Neural cell (in vitro differentiated cells): ENCODE results near the gene TBX4.

Source experiments
- MXI1 ChIP-seq: fragments of 450-650 bp; conservative IDR thresholded peaks from 2 replicates; pipeline ENCODE4 v1.6.1; 2014; ENCODE audit warnings: antibody characterized with exemption, mild to moderate bottlenecking; ENCODE audit not compliant: poor library complexity, severe bottlenecking
- TAF1 ChIP-seq: IDR thresholded peaks from 2 replicates; pipeline ENCODE4 v1.6.1; 2012; ENCODE audit warnings: low read depth
- TF ChIP-seq, protein P1 (sequence below): fragments of 450-650 bp; IDR thresholded peaks from 2 replicates; pipeline ENCODE4 v1.5.1; 2014; ENCODE audit warnings: antibody characterized with exemption, mild to moderate bottlenecking, moderate library complexity; ENCODE audit not compliant: poor library complexity, severe bottlenecking

DNA sequence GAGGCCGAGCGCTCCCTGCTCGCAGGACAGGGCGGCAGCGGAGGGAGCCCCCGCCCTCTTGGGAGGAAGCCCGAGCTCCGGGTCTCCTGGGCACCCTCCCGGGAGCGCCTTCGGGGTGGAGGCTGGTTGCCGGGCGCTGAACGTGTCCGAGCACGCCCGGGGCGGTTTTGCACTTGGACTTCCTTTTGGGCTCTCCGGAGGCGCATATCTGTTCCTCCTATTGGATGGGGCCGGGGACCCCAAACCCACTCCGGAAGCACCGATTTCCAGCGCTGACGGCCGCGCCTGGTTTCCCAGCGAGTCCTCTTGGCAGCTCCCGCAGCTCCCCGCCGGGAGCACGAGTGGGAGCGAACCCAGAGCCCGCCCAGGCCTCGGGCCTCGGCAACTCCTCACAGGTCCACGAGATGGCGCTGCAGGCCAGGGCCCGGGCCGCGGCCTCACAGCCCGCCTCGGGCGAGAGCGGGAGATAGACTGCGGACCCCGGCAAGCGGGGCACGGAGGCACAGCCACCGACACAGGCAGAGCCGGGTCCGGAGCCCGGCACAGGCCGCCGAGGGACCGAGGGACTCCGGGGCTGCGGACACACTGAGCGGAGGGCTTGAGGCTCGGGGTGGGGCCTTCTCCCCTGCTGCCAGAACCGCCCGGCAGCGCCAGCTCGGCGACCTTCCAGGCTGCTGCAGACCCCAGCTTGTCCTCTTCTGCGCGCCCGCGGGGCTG, 39.9 kb upstream of the TBX4 start:
- TF ChIP-seq, protein P1, sequence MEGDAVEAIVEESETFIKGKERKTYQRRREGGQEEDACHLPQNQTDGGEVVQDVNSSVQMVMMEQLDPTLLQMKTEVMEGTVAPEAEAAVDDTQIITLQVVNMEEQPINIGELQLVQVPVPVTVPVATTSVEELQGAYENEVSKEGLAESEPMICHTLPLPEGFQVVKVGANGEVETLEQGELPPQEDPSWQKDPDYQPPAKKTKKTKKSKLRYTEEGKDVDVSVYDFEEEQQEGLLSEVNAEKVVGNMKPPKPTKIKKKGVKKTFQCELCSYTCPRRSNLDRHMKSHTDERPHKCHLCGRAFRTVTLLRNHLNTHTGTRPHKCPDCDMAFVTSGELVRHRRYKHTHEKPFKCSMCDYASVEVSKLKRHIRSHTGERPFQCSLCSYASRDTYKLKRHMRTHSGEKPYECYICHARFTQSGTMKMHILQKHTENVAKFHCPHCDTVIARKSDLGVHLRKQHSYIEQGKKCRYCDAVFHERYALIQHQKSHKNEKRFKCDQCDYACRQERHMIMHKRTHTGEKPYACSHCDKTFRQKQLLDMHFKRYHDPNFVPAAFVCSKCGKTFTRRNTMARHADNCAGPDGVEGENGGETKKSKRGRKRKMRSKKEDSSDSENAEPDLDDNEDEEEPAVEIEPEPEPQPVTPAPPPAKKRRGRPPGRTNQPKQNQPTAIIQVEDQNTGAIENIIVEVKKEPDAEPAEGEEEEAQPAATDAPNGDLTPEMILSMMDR, result peak; percentile 98
- TF ChIP-seq MXI1, result no peak
- TF ChIP-seq TAF1, result no peak
